K562 (cell line): ENCODE measurements around the gene CDKN1C. TPM values are rescaled to one million over a fixed set of nuclear protein-coding genes. Genes with fewer than 3 reads are reported as not detected.

Source experiments
- ATF3 ChIP-seq, 2 experiments: fragments of 450-650 bp in 1 of 2; sonication (generic) in 1 of 2; formaldehyde crosslinking in 1 of 2; IDR thresholded peaks in 1 of 2; conservative IDR thresholded peaks in 1 of 2; 2 replicates each; pipeline versions ENCODE4 v1.6.1 to v1.8.1; 2016 to 2023; ENCODE audit warnings: mild to moderate bottlenecking in 2 of 2, moderate library complexity in 2 of 2, inconsistent platforms in 1 of 2, missing genetic modification reagents in 1 of 2
- CTBP1 ChIP-seq: fragments of 450-650 bp; IDR thresholded peaks from 2 replicates; pipeline ENCODE4 v1.6.1; 2016; ENCODE audit warnings: borderline replicate concordance
- DACH1 ChIP-seq: fragments of 450-650 bp; IDR thresholded peaks from 2 replicates; pipeline ENCODE4 v1.6.1; 2018; ENCODE audit not compliant: partially characterized antibody
- ELF2 ChIP-seq: fragments of 250-450 bp; sonication (Bioruptor Pico); IDR thresholded peaks from 2 replicates; pipeline ENCODE4 v1.5.0; 2021; ENCODE audit warnings: mild to moderate bottlenecking
- ETV1 ChIP-seq: fragments of 450-650 bp; conservative IDR thresholded peaks from 2 replicates; pipeline ENCODE4 v1.6.1; 2016; ENCODE audit warnings: missing genetic modification characterization, control low read depth, low read depth, missing compliant biosample characterization
- ETV6 ChIP-seq, 3 experiments: fragments of 150-350 bp in 1 of 3; sonication (generic) in 1 of 3; formaldehyde crosslinking in 1 of 3; IDR thresholded peaks; 2 replicates each; pipeline versions ENCODE4 v1.6.1 to v1.8.0; 2014 to 2022; ENCODE audit warnings: borderline replicate concordance in 2 of 3, low read depth in 2 of 3, antibody characterized with exemption in 1 of 3, low read length in 1 of 3, mild to moderate bottlenecking in 1 of 3, missing genetic modification reagents in 1 of 3
- FOXP1 ChIP-seq: sonication (generic); formaldehyde crosslinking; IDR thresholded peaks from 2 replicates; pipeline ENCODE4 v1.8.0; 2022; ENCODE audit warnings: mild to moderate bottlenecking, missing genetic modification reagents
- GTF2A2 ChIP-seq: IDR thresholded peaks from 2 replicates; pipeline ENCODE4 v1.6.1; 2016; ENCODE audit warnings: mild to moderate bottlenecking, missing genetic modification characterization, missing compliant biosample characterization
- HDAC2 ChIP-seq: fragments of 450-650 bp; IDR thresholded peaks from 2 replicates; pipeline ENCODE4 v1.6.1; 2016; ENCODE audit warnings: mild to moderate bottlenecking
- LEF1 ChIP-seq: fragments of 450-650 bp; IDR thresholded peaks from 2 replicates; pipeline ENCODE4 v1.6.1; 2016; ENCODE audit warnings: mild to moderate bottlenecking
- PHF20 ChIP-seq: fragments of 450-650 bp; IDR thresholded peaks from 2 replicates; pipeline ENCODE4 v1.6.1; 2018; ENCODE audit not compliant: partially characterized antibody
- PTTG1 ChIP-seq: fragments of 450-650 bp; IDR thresholded peaks from 2 replicates; pipeline ENCODE4 v1.6.1; 2016; ENCODE audit warnings: low read depth, mild to moderate bottlenecking, missing genetic modification characterization, missing compliant biosample characterization
- SAP30 ChIP-seq: fragments of 200-600 bp; sonication (generic); IDR thresholded peaks from 2 replicates; pipeline ENCODE4 v1.6.1; 2012; ENCODE audit warnings: borderline replicate concordance, low read depth, mild to moderate bottlenecking, moderate library complexity, low read length, control low read depth, inconsistent platforms; ENCODE audit not compliant: insufficient read depth, poor library complexity, severe bottlenecking
- TFAM ChIP-seq: fragments of 250-450 bp; sonication (Bioruptor Pico); conservative IDR thresholded peaks from 2 replicates; pipeline ENCODE4 v1.5.0; 2021; ENCODE audit warnings: mild to moderate bottlenecking, moderate library complexity
- ZBTB7A ChIP-seq: IDR thresholded peaks from 2 replicates; pipeline ENCODE4 v1.6.1; 2011; ENCODE audit warnings: low read depth, mild to moderate bottlenecking, low read length, moderate library complexity, borderline replicate concordance; ENCODE audit not compliant: control insufficient read depth
- ZNF324 ChIP-seq: fragments of 250-450 bp; sonication (Bioruptor Pico); IDR thresholded peaks from 2 replicates; pipeline ENCODE4 v1.4.0; 2020; ENCODE audit warnings: mild to moderate bottlenecking
- ZNF584 ChIP-seq: fragments of 200-800 bp; sonication (Bioruptor generic); IDR thresholded peaks from 2 replicates; pipeline ENCODE4 v1.6.1; 2016; ENCODE audit warnings: low read depth, mild to moderate bottlenecking, missing genetic modification characterization, missing compliant biosample characterization
- polyA plus RNA-seq, 8 experiments: library from polyadenylated mRNA; depleted of rRNA in 4 of 8; stranded (reverse) in 5 of 8; unstranded in 3 of 8; fragments of >200 nt; fragmentation: Nextera tagmentation in 2 of 8; fragmentation: Illumina TruSeq in 1 of 8; extraction: Ambion mirVana in 2 of 8; extraction: Trizol in 1 of 8; gene quantifications; 2 replicates each; pipeline versions ENCODE4 v1.2.1 to v1.2.3, GENCODE V29; 2011 to 2014; ENCODE audit warnings: inconsistent platforms in 1 of 8, missing spikeins in 1 of 8
- total RNA-seq, 7 experiments: library from RNA; depleted of rRNA in 6 of 7; stranded (reverse); fragments of >200 nt in 6 of 7; fragmentation: Illumina TruSeq in 2 of 7; extraction: Trizol in 2 of 7; gene quantifications; 2 replicates each; pipeline versions ENCODE4 v1.2.1 to v1.2.3, GENCODE V29; 2011 to 2021; ENCODE audit warnings: low replicate concordance in 1 of 7
- TF ChIP-seq, protein P1 (sequence below): sonication (generic); formaldehyde crosslinking; IDR thresholded peaks from 2 replicates; pipeline ENCODE4 v1.5.0; 2020; ENCODE audit warnings: missing genetic modification reagents
- TF ChIP-seq, protein P2 (sequence below): sonication (generic); formaldehyde crosslinking; IDR thresholded peaks from 2 replicates; pipeline ENCODE4 v1.8.0; 2023; ENCODE audit warnings: mild to moderate bottlenecking, missing genetic modification reagents

The CDKN1C gene
- total and polyA plus RNA-seq, 9 of the 15 experiments (the other 6 are each of a cell fraction or from before 2014, with no cell fraction given) = 2.8 to 21.1 (median 9.3) TPM

DNA sequence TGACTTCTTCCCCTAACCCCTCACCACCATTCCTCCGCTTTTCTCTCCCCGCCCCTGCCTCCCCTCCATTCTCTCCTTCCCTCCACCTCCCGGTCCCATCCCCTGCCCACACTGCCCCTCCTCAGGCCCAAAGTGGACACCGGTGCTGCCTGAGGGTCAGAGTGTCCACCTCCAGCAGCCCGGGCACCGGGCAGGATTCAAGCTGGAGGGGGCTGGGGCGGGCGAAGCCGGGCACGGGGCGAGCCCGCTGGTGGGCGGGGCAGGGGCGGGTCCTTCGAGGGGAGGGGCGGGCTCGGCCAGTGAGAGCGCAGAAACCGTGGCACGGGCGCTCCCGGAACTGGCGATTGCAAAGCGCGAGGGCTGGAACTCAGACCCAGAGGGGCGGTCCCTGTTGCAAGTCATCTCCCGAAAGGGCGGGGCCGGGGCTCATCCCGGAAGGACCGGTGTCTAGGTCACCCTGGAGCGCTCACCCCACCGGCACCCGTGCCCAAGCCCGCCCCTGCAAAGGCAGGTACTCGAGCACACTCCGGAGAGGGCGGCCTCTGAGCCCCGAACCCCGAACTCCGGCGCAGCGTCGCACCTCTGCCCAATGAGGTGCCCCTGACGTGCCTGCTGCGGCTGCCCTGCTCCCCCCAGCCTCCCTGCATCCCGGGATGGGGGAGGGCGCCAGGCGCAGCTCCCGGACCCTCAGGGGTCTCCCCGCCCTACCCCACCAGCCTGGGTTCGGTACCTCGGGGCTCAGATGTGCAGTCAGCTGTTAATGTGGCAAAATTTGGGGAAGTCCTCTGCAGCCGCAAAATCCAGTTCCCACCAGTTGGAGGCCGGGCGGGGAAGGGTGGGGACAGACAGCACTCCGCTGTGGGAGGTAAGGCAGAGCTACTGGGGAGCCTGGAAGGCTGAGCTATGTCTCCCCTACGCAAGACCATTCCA is 16.5 kb upstream of the CDKN1C start (continued):
- TF ChIP-seq, protein P1, sequence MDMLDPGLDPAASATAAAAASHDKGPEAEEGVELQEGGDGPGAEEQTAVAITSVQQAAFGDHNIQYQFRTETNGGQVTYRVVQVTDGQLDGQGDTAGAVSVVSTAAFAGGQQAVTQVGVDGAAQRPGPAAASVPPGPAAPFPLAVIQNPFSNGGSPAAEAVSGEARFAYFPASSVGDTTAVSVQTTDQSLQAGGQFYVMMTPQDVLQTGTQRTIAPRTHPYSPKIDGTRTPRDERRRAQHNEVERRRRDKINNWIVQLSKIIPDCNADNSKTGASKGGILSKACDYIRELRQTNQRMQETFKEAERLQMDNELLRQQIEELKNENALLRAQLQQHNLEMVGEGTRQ (CRISPR knock-in tag) = no peak
- 0 out of 2 replicates have a peak, but pooled peaks have one; percentile 44 for TF ChIP-seq ZNF584 (CRISPR knock-in tag)
- no peak; the same call in 1 of the 2 replicates for TF ChIP-seq ZBTB7A
- no peak for TF ChIP-seq PTTG1 (tag)
- no peak for TF ChIP-seq GTF2A2 (tag)
- TF ChIP-seq PHF20 = peak; percentile 49
- peak; percentile 33; the same call in 1 of the 2 replicates for TF ChIP-seq LEF1
- no peak for TF ChIP-seq ZNF324 (CRISPR knock-in tag)
- peak in 1 of 2 experiments; percentile 37; a peak in 1 of 4 replicates for TF ChIP-seq ETV6 (IDR thresholded peaks at IDR 0.05; ENCODE audit: borderline replicate concordance in 1 of 2, low read depth in 2 of 2, low read length in 1 of 2)
- TF ChIP-seq ETV6 (CRISPR knock-in tag; IDR thresholded peaks at IDR 0.05; ENCODE audit: borderline replicate concordance) = no peak
- TF ChIP-seq, protein P2, sequence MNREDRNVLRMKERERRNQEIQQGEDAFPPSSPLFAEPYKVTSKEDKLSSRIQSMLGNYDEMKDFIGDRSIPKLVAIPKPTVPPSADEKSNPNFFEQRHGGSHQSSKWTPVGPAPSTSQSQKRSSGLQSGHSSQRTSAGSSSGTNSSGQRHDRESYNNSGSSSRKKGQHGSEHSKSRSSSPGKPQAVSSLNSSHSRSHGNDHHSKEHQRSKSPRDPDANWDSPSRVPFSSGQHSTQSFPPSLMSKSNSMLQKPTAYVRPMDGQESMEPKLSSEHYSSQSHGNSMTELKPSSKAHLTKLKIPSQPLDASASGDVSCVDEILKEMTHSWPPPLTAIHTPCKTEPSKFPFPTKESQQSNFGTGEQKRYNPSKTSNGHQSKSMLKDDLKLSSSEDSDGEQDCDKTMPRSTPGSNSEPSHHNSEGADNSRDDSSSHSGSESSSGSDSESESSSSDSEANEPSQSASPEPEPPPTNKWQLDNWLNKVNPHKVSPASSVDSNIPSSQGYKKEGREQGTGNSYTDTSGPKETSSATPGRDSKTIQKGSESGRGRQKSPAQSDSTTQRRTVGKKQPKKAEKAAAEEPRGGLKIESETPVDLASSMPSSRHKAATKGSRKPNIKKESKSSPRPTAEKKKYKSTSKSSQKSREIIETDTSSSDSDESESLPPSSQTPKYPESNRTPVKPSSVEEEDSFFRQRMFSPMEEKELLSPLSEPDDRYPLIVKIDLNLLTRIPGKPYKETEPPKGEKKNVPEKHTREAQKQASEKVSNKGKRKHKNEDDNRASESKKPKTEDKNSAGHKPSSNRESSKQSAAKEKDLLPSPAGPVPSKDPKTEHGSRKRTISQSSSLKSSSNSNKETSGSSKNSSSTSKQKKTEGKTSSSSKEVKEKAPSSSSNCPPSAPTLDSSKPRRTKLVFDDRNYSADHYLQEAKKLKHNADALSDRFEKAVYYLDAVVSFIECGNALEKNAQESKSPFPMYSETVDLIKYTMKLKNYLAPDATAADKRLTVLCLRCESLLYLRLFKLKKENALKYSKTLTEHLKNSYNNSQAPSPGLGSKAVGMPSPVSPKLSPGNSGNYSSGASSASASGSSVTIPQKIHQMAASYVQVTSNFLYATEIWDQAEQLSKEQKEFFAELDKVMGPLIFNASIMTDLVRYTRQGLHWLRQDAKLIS (CRISPR knock-in tag) = peak; percentile 85
- TF ChIP-seq ETV1 (tag) = peak; percentile 68
- 0 out of 2 replicates have a peak, but pooled peaks have one; percentile 34 for TF ChIP-seq HDAC2
- TF ChIP-seq DACH1 = peak; percentile 59
- peak; percentile 38 for TF ChIP-seq SAP30
- TF ChIP-seq CTBP1 = peak; percentile 84
- peak; percentile 22; the same call in 1 of the 2 replicates for TF ChIP-seq ATF3 (IDR thresholded peaks at IDR 0.05)
- no peak for TF ChIP-seq ATF3 (CRISPR knock-in tag; conservative IDR thresholded peaks at IDR 0.05)
- TF ChIP-seq FOXP1 (CRISPR knock-in tag) = 0 out of 2 replicates have a peak, but pooled peaks have one; percentile 54
- TF ChIP-seq TFAM (CRISPR knock-in tag) = no peak
- TF ChIP-seq ELF2 (CRISPR knock-in tag) = peak; percentile 74; the same call in 1 of the 2 replicates
